Measurements from ENCODE around the gene ZNF280D. TPM values are rescaled to one million over a fixed set of nuclear protein-coding genes. Genes with fewer than 3 reads are reported as not detected.

Gene ZNF280D
- total and polyA plus RNA-seq, 2 of the 13 experiments (the other 11 are each of a cell fraction or from before 2014, with no cell fraction given), result 7.1 to 11.9 TPM

GRCh38 chr15:56778761-56779160 is 45.5 kb upstream of the ZNF280D start:
- in situ Hi-C loops (cut with HindIII; ENCODE audit: extremely low pct_ligation_motif_present, low pct_unique_long_range_greater_than_20kb) (no loop called here), intact Hi-C loops (cut with micrococcal nuclease; ENCODE audit: unreplicated experiment) (no loop called here)
- Histone ChIP-seq H3K36me3 (replicated peaks in 1 of 2; ENCODE audit: control insufficient read depth in 1 of 2, insufficient read depth in 2 of 2, low read length in 2 of 2) (no peaks in the 10 kb centered on the region), H3K9me3 (ENCODE audit: low read length) (no peaks in the 10 kb centered on the region), H3K27ac (ENCODE audit: extremely low read length, insufficient read depth, low read length) (no peak overlapping the region), H3K9ac (ENCODE audit: insufficient read depth, low read depth, low read length) (no peak overlapping the region), H3K4me2 (ENCODE audit: low read depth, low read length) (no peak overlapping the region), H3K79me2 (ENCODE audit: insufficient read depth, low read length) (no peaks in the 10 kb centered on the region), H3K4me3 (replicated peaks in 1 of 3; ENCODE audit: insufficient read depth in 1 of 3, low read depth in 2 of 3, low read length in 3 of 3) (no peak overlapping the region), H3K4me1 (ENCODE audit: insufficient read depth, low read length) (peaks cover 17% of the 10 kb centered on the region), H2AFZ (ENCODE audit: low read length) (no peak overlapping the region), H4K20me1 (ENCODE audit: insufficient read depth, low read length) (no peaks in the 10 kb centered on the region), H3K27me3 (ENCODE audit: control insufficient read depth in 1 of 2, insufficient read depth in 2 of 2, low read length in 2 of 2) (no peaks in the 10 kb centered on the region; a peak in 1 of 5 replicates)
- TF ChIP-seq ZNF263 (CRISPR knock-in tag; IDR thresholded peaks at IDR 0.05), result no peak
- no peak for TF ChIP-seq ZNF724P (CRISPR knock-in tag; IDR thresholded peaks at IDR 0.05; ENCODE audit: borderline replicate concordance)
- TF ChIP-seq ELF4 (CRISPR knock-in tag; IDR thresholded peaks at IDR 0.05; ENCODE audit: borderline replicate concordance), result no peak
- no peak for TF ChIP-seq ZC3H4 (CRISPR knock-in tag; IDR thresholded peaks at IDR 0.05; ENCODE audit: borderline replicate concordance)
- no peak for TF ChIP-seq ZNF775 (CRISPR knock-in tag; IDR thresholded peaks at IDR 0.05; ENCODE audit: borderline replicate concordance)
- no peak for TF ChIP-seq GFI1 (CRISPR knock-in tag; IDR thresholded peaks at IDR 0.05; ENCODE audit: borderline replicate concordance)
- TF ChIP-seq PRDM10 (CRISPR knock-in tag; IDR thresholded peaks at IDR 0.05; ENCODE audit: low read depth), result no peak
- TF ChIP-seq ZNF337 (CRISPR knock-in tag; IDR thresholded peaks at IDR 0.05; ENCODE audit: borderline replicate concordance, low read depth), result no peak
- no peak for TF ChIP-seq GLI4 (CRISPR knock-in tag; IDR thresholded peaks at IDR 0.05; ENCODE audit: borderline replicate concordance)
- no peak for TF ChIP-seq HBP1 (CRISPR knock-in tag; IDR thresholded peaks at IDR 0.05; ENCODE audit: low read depth)
- no peak for TF ChIP-seq ZXDC (CRISPR knock-in tag; IDR thresholded peaks at IDR 0.05)
- TF ChIP-seq ZNF552 (CRISPR knock-in tag; IDR thresholded peaks at IDR 0.05; ENCODE audit: borderline replicate concordance), result no peak
- TF ChIP-seq HNRNPH1 (optimal IDR thresholded peaks at IDR 0.05; ENCODE audit: low read depth, low read length), result no peak
- TF ChIP-seq SMAD1 (CRISPR knock-in tag; IDR thresholded peaks at IDR 0.05; ENCODE audit: borderline replicate concordance, low read depth), result no peak
- no peak for TF ChIP-seq ZFP82 (CRISPR knock-in tag; IDR thresholded peaks at IDR 0.05; ENCODE audit: borderline replicate concordance)
- no peak for TF ChIP-seq PRPF4 (IDR thresholded peaks at IDR 0.05; ENCODE audit: low read depth, low read length, poor library complexity, severe bottlenecking)
- ChIA-PET POLR2A (no interaction called here), CTCF (ENCODE audit: low intra/inter-chr PET ratio, low total read pairs) (no interaction called here)
- WGBS (ENCODE audit: low lambda C conversion rate), result 9% methylated on average over 2 of the region's 2 CpGs
- FAIRE-seq (no peak), ATAC-seq (no peak), DNase-seq (ENCODE audit: low spot score) (no peak)
- BruUV-seq (replicated peaks), result no TSS peak
